MV-4-11 (cell line): ENCODE data around the gene MTRFR.
"Not testable (repeated sequence)": the region's sequence is repeated elsewhere in the genome, so short reads cannot be mapped to it uniquely, and the experiment has no call there.

Experiments used
- DNase-seq: peaks from one replicate; lab custom pipeline; 2025; lab: John Stamatoyannopoulos, UW

Gene MTRFR

GRCh38 chr12:123248996-123249741 lies 15.9 kb downstream of the MTRFR start:
- DNase-seq: not testable (repeated sequence)

- no peak for DNase-seq
Observed at GRCh38 chr12:123250471-123251383, 17.5 kb downstream of the MTRFR start.

- DNase-seq: no peak
Observed at GRCh38 chr12:123251403-123252076, 18.3 kb downstream of the MTRFR start.

GRCh38 chr12:123252365-123252764 lies 19.1 kb downstream of the MTRFR start:
- not testable (repeated sequence) for DNase-seq

GRCh38 chr12:123253641-123254459 lies 20.6 kb downstream of the MTRFR start:
- no peak for DNase-seq

DNA sequence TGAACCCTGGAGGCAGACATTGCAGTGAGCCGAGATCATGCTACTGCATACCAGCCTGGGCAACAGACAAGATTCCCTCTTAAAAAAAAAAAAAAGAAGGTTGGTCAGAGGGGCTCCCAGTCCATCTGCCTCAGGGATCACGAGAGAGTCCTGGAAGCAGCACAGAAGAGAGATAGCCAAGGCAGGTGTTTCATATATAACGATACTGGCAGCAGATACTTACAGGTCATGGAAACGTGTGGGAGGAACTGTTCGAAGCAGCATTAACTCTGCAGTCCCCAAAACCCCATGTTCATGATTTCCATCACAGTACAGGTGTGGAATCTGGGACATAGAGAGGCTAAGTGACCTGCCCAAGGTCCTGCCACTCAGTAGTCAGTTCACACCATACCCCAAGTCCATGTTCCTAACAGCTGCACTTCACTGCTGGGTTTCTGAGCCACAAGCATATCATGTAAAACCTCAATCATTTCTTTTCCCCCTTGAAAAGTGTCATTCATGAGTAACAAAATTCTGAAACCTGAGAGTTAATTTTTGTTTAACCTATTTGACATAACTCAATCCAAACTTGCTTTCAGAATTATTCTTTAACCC lies 21.7 kb downstream of the MTRFR start:
- DNase-seq: no peak

GRCh38 chr12:123258593-123258992 lies 25.4 kb downstream of the MTRFR start:
- no peak for DNase-seq

- no peak for DNase-seq
Observed at GRCh38 chr12:123260081-123260480, 26.8 kb downstream of the MTRFR start.

GRCh38 chr12:123261196-123261595 lies 28.0 kb downstream of the MTRFR start:
- no peak for DNase-seq

- DNase-seq: no peak
Observed at GRCh38 chr12:123263196-123263817, 30.1 kb downstream of the MTRFR start.

- DNase-seq: no peak
Observed at GRCh38 chr12:123264642-123265041, 31.4 kb downstream of the MTRFR start.

- no peak for DNase-seq
Observed at GRCh38 chr12:123265851-123266678, 32.8 kb downstream of the MTRFR start.

DNA sequence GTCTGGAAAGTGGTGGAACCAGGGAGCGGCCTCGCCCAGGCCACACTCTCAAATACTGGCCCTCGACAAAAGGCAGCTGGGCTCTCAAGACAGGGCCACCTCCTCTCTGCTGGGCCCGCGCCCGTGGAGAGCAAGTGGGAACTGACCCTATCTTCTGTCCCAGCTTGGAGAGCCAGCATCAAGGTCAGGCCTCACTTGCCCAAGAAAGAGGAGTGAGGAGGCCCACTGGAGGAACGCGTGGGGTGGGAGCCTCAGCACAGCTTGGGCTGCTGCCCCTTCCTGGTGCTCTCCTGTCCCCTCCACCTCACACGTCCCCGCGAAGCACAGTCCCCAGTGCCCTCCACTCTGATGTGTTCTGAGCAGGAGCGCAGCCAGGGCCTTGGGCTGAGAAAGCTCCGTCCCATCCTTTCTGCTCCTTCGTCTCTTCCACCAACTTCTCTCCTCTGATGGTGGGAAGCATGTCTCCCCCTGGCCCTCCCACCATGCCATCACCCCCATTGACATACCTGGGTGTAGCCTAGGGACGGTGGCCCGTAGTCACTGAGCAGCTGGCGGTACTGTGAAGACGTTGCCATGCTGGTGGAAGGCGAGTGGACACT lies 33.5 kb downstream of the MTRFR start:
- DNase-seq: no peak

DNA sequence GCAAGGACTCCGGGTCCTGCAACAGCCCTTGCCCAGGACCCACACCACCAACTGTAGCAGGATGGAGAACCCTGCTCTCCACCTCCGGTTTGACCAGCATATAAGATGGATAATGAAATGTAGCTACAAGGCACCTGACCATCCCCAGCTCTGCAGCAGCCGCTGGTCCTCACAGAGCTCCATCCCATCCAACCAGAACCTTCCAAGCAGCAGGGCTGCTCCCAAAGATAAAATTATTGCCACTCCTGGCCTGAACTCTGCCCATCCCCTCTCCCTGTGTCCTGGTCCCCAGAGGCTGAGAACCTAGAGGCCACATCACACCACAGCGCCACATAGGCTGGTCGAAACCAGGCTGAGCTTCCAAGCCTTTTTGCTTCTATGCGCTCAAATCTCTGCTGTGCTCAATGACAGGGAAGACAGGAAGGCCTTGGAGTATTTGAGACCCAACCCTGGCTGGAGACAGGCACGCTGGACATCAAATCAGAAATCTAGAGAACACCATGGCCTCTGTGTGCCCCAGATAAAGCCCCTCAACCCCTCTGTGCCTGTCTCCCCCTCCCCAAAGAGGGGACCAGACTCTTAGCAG lies 34.2 kb downstream of the MTRFR start:
- DNase-seq: no peak

GRCh38 chr12:123267991-123268843 lies 35.0 kb downstream of the MTRFR start:
- DNase-seq: peak; percentile 39

- DNase-seq: no peak
Observed at GRCh38 chr12:123268850-123269249, 35.6 kb downstream of the MTRFR start.

DNA sequence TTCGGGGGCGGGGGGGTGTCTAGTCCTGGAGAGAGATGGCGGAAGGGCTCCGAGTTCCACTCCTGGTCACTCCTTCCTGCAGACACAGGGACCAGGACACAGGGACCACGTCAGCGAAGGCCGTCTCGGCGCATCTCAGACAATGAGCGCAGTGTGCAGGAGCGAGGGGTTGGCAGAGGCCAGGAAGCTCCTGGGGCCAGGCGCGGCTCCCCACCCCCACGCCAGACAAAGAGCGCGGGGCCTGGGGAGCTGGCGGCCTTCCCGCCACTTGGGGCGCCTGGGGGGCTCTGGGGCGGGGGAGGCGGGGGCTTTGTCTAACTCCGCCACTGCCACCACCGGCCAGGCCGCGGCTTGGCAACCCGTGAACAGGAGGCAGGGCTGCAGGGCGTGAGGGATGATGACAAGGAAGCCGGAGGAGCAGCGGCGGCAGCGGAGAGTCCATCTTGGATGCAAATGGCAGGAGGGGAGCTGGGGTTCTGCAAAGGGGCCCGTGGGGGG lies 36.2 kb downstream of the MTRFR start:
- DNase-seq: peak; percentile 9

GRCh38 chr12:123269896-123270213 lies 36.6 kb downstream of the MTRFR start:
- DNase-seq: no peak
